Lung microvascular endothelial cell (primary cell): ENCODE results near the gene DUOXA1. TPM values are rescaled to one million over a fixed set of nuclear protein-coding genes. Genes with fewer than 3 reads are reported as not detected.
"Not testable (repeated sequence)": the region's sequence is repeated elsewhere in the genome, so short reads cannot be mapped to it uniquely, and the experiment has no call there.

ENCODE experiments used
- DNase-seq, 2 donors: peaks; one replicate each; pipeline versions ENCODE4 v3.0.0 to v3.0.0-alpha.2; 2010; ENCODE audit warnings: low read depth in 2 of 2
- total RNA-seq: library from RNA; depleted of rRNA; stranded (reverse); fragments of >200 nt; gene quantifications from 2 replicates; pipeline ENCODE4 v1.2.1, GENCODE V29; 2014

Gene DUOXA1
- total RNA-seq, 1 donor from 2014 or later = not detected

- no peak for DNase-seq
These were observed 38.5 kb downstream of the DUOXA1 start for GRCh38 chr15:45091161-45091560.

- DNase-seq = no peak
These were observed 39.8 kb downstream of the DUOXA1 start for GRCh38 chr15:45089712-45090373.

- no peak for DNase-seq
These were observed 40.6 kb downstream of the DUOXA1 start for GRCh38 chr15:45088801-45089711.

- no peak for DNase-seq
These were observed 42.2 kb downstream of the DUOXA1 start for GRCh38 chr15:45087513-45087912.

- DNase-seq = no peak
These were observed 45.5 kb downstream of the DUOXA1 start for GRCh38 chr15:45084163-45084562.

- DNase-seq = no peak
These were observed 46.5 kb downstream of the DUOXA1 start for GRCh38 chr15:45083223-45083622.

- DNase-seq = not testable (repeated sequence)
These were observed 47.3 kb downstream of the DUOXA1 start for GRCh38 chr15:45082412-45082811.

GRCh38 chr15:45080593-45080992 lies 49.1 kb downstream of the DUOXA1 start:
- not testable (repeated sequence) for DNase-seq

GRCh38 chr15:45079628-45080246 lies 49.9 kb downstream of the DUOXA1 start:
- not testable (repeated sequence) for DNase-seq

GRCh38 chr15:45079201-45079600 lies 50.5 kb downstream of the DUOXA1 start:
- DNase-seq = not testable (repeated sequence)

- peak in 1 of 2 donors; percentile 60 for DNase-seq
These were observed 52.3 kb downstream of the DUOXA1 start for GRCh38 chr15:45077391-45077790.

- DNase-seq = not testable (repeated sequence)
These were observed 54.0 kb downstream of the DUOXA1 start for GRCh38 chr15:45075440-45076320.

GRCh38 chr15:45073602-45074001 lies 56.1 kb downstream of the DUOXA1 start:
- DNase-seq = not testable (repeated sequence)

GRCh38 chr15:45069942-45070360 lies 59.7 kb downstream of the DUOXA1 start:
- DNase-seq = peak in 1 of 2 donors; percentile 34

Other genes with a start within 250 kb of the DUOXA1 start
- not detected in 2 replicates for gene TERB2, start 173.2 kb downstream of the DUOXA1 start, total RNA-seq
- 1.4 and 2.8 TPM in 2 replicates for gene SORD, start 106.7 kb downstream of the DUOXA1 start, total RNA-seq
- not detected in 2 replicates for gene DUOX2, start 15.7 kb downstream of the DUOXA1 start, total RNA-seq
- gene DUOXA2, start 15.6 kb downstream of the DUOXA1 start, total RNA-seq = not detected in 2 replicates
- not detected in 2 replicates for gene DUOX1, start 115 bp upstream of the DUOXA1 start, total RNA-seq
- gene SHF, start 58.1 kb upstream of the DUOXA1 start, total RNA-seq = 2.4 and 3.4 TPM in 2 replicates
- not detected in 2 replicates for gene SLC28A2, start 122.4 kb upstream of the DUOXA1 start, total RNA-seq
- 0.20 and 0.44 TPM in 2 replicates for gene GATM, start 248.7 kb upstream of the DUOXA1 start, total RNA-seq